MM.1S (cell line): ENCODE results near the gene DNAJB9.

Experiments used
- CTCF ChIP-seq: fragments of 300-600 bp; sonication (generic); IDR thresholded peaks from 2 replicates; pipeline ENCODE4 v1.5.1; 2016; ENCODE audit warnings: antibody characterized with exemption, low read length, mixed read lengths
- EZH2 ChIP-seq: fragments of 300-600 bp; sonication (generic); optimal IDR thresholded peaks from 2 replicates; pipeline ENCODE3; 2017; ENCODE audit warnings: low read depth, mild to moderate bottlenecking, antibody characterized with exemption, low read length, mixed read lengths
- EZH2phosphoT487 ChIP-seq: fragments of 300-600 bp; sonication (generic); IDR thresholded peaks from 2 replicates; pipeline ENCODE4 v1.6.1; 2018; ENCODE audit warnings: antibody characterized with exemption, low read length

GRCh38 chr7:108598153-108598552, 28.5 kb downstream of the DNAJB9 start:
- TF ChIP-seq CTCF (no peak), EZH2phosphoT487 (no peak), EZH2 (no peak)
